Fibroblast of lung (primary cell): Measurements from ENCODE around the gene WDR45B. TPM values are rescaled to one million over a fixed set of nuclear protein-coding genes. Genes with fewer than 3 reads are reported as not detected.

Source experiments
- DNase-seq, 2 donors: peaks; one replicate each; pipeline versions ENCODE4 v3.0.0 to v3.0.0-alpha.2; 2010; ENCODE audit warnings: low read depth in 2 of 2
- H2AFZ ChIP-seq: 2 replicates; pipeline ENCODE4 v1.5.1; 2012; ENCODE audit warnings: low read length, control low read depth, inconsistent platforms
- H3K27ac ChIP-seq: 2 replicates; pipeline ENCODE4 v1.5.1; 2011; ENCODE audit warnings: low read length, control low read depth; ENCODE audit not compliant: insufficient read depth
- H3K27me3 ChIP-seq: 2 replicates; pipeline ENCODE4 v1.5.1; 2011; ENCODE audit warnings: mild to moderate bottlenecking, low read length; ENCODE audit not compliant: control insufficient read depth, insufficient read depth
- H3K36me3 ChIP-seq: 2 replicates; pipeline ENCODE4 v1.5.1; 2011; ENCODE audit warnings: low read length; ENCODE audit not compliant: control insufficient read depth, insufficient read depth
- H3K4me1 ChIP-seq: 2 replicates; pipeline ENCODE4 v1.5.1; 2011; ENCODE audit warnings: low read length; ENCODE audit not compliant: control insufficient read depth, insufficient read depth; ENCODE audit errors: extremely low read depth
- H3K4me2 ChIP-seq: 2 replicates; pipeline ENCODE4 v1.5.1; 2011; ENCODE audit warnings: low read length, control low read depth; ENCODE audit not compliant: insufficient read depth; ENCODE audit errors: extremely low read depth
- H3K4me3 ChIP-seq, 4 experiments: fragments of 200-600 bp in 1 of 4; sonication (generic) in 1 of 4; replicated peaks in 1 of 4; 2 replicates each; pipeline ENCODE4 v1.5.1; 2011 to 2016; ENCODE audit warnings: low read length in 4 of 4, low read depth in 3 of 4, mild to moderate bottlenecking in 3 of 4, control low read depth in 2 of 4, inconsistent platforms in 1 of 4, mixed read lengths in 1 of 4; ENCODE audit not compliant: insufficient read depth in 1 of 4; ENCODE audit errors: control extremely low read depth in 1 of 4
- H3K79me2 ChIP-seq: 2 replicates; pipeline ENCODE4 v1.5.1; 2012; ENCODE audit warnings: mild to moderate bottlenecking, low read length, inconsistent platforms; ENCODE audit not compliant: control insufficient read depth, insufficient read depth
- H3K9ac ChIP-seq: 2 replicates; pipeline ENCODE4 v1.5.1; 2011; ENCODE audit warnings: mild to moderate bottlenecking, low read length, control low read depth; ENCODE audit not compliant: insufficient read depth
- H3K9me3 ChIP-seq: 2 replicates; pipeline ENCODE4 v1.5.1; 2012; ENCODE audit warnings: low read depth, low read length; ENCODE audit not compliant: control insufficient read depth, insufficient read depth
- H4K20me1 ChIP-seq: 2 replicates; pipeline ENCODE4 v1.5.1; 2011; ENCODE audit warnings: low read length; ENCODE audit not compliant: control insufficient read depth, insufficient read depth; ENCODE audit errors: extremely low read depth
- EZH2 ChIP-seq: IDR thresholded peaks from 2 replicates; pipeline ENCODE4 v1.5.1; 2012; ENCODE audit warnings: low read length, control low read depth, mild to moderate bottlenecking; ENCODE audit errors: missing control alignments
- polyA plus RNA-seq, 2 donors: library from polyadenylated mRNA; depleted of rRNA in 1 of 2; stranded (reverse) in 1 of 2; unstranded in 1 of 2; fragments of >200 nt; gene quantifications; 2 replicates each; pipeline ENCODE4 v1.2.1, GENCODE V29; 2011 to 2012; ENCODE audit warnings: missing spikeins in 1 of 2
- total RNA-seq: library from RNA; depleted of rRNA; stranded (reverse); fragments of >200 nt; gene quantifications from 2 replicates; pipeline ENCODE4 v1.2.1, GENCODE V29; 2014
- TF ChIP-seq, protein P1 (sequence below), 2 donors: IDR thresholded peaks in 1 of 2; conservative IDR thresholded peaks in 1 of 2; 1 replicate in 1 of 2; 2 replicates in 1 of 2; pipeline ENCODE4 v1.5.1; 2011 to 2012; ENCODE audit warnings: low read length in 2 of 2, control low read depth in 1 of 2, inconsistent platforms in 1 of 2, low read depth in 1 of 2, mild to moderate bottlenecking in 1 of 2

The WDR45B gene
- total and polyA plus RNA-seq, 2 donors (not counting 1 experiment from before 2014, with no cell fraction given): 66.2 to 95.2 TPM

DNA sequence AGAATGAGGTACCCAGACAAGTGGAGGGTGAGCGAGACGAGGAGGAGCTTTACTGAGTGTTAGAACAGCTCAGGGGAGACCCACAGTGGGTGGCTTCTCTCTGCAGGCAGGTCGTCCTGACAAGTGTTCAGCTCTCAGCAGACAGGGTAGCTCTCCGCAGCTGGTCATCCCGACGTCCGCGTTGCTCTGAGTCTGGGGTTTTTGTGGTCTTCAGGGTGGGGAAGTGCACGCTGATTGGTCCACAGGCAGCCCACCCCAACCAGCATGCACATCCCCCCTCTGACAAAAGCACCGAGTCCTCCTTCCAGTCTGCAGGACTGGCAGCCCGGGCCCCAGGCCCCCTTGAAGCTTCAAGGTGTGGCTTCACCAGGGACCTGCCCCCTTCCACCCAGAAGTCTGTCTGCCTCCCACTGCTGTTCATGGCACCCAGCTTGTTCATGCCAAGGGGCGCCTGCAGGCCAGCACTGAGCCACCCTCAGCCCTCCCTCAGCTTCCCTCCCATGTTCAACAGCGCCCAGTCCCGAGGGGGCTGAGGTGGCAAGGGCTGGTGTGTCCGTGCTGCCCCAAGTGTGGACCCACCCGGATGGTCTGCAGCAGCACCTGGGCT, 19.9 kb upstream of the WDR45B start:
- Histone ChIP-seq H3K4me2 (no peak overlapping the region), H3K36me3 (no peaks in the 10 kb centered on the region), H4K20me1 (no peaks in the 10 kb centered on the region), H2AFZ (no peak overlapping the region), H3K4me1 (no peaks in the 10 kb centered on the region), H3K27ac (no peak overlapping the region), H3K79me2 (no peaks in the 10 kb centered on the region), H3K27me3 (no peaks in the 10 kb centered on the region), H3K9ac (no peak overlapping the region), H3K9me3 (no peaks in the 10 kb centered on the region), H3K4me3 (no peak overlapping the region)
- DNase-seq: no peak
- no peak for TF ChIP-seq EZH2
- TF ChIP-seq, protein P1, sequence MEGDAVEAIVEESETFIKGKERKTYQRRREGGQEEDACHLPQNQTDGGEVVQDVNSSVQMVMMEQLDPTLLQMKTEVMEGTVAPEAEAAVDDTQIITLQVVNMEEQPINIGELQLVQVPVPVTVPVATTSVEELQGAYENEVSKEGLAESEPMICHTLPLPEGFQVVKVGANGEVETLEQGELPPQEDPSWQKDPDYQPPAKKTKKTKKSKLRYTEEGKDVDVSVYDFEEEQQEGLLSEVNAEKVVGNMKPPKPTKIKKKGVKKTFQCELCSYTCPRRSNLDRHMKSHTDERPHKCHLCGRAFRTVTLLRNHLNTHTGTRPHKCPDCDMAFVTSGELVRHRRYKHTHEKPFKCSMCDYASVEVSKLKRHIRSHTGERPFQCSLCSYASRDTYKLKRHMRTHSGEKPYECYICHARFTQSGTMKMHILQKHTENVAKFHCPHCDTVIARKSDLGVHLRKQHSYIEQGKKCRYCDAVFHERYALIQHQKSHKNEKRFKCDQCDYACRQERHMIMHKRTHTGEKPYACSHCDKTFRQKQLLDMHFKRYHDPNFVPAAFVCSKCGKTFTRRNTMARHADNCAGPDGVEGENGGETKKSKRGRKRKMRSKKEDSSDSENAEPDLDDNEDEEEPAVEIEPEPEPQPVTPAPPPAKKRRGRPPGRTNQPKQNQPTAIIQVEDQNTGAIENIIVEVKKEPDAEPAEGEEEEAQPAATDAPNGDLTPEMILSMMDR (conservative IDR thresholded peaks at IDR 0.05 in 1 of 2, IDR thresholded peaks at IDR 0.05 in 1 of 2; ENCODE audit: low read depth in 1 of 2, low read length in 2 of 2): no peak

DNA sequence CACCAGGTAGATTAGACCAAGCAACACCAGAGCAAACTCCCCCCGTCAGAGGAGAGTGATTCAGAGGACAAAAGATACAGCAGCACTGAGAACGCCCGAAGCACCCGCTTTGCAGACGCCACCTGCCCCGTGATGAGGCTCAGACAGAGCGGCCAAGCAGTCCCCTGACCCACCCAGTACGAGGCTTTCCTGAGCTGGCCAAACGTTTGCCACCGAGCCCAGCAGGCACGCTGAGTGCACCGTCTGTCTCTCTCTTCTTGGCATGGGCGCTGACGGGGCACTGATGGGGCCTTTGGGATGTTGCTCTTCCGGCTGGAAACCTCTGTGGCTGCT, 19.4 kb upstream of the WDR45B start:
- Histone ChIP-seq H3K27me3 (no peaks in the 10 kb centered on the region), H3K9ac (no peak overlapping the region), H3K27ac (no peak overlapping the region), H2AFZ (no peak overlapping the region), H3K36me3 (no peaks in the 10 kb centered on the region), H4K20me1 (no peaks in the 10 kb centered on the region), H3K9me3 (no peaks in the 10 kb centered on the region), H3K4me3 (no peak overlapping the region), H3K79me2 (no peaks in the 10 kb centered on the region), H3K4me1 (no peaks in the 10 kb centered on the region), H3K4me2 (no peak overlapping the region)
- no peak for DNase-seq
- TF ChIP-seq, protein P1 (conservative IDR thresholded peaks at IDR 0.05 in 1 of 2, IDR thresholded peaks at IDR 0.05 in 1 of 2; ENCODE audit: low read depth in 1 of 2, low read length in 2 of 2): no peak
- no peak for TF ChIP-seq EZH2

DNA sequence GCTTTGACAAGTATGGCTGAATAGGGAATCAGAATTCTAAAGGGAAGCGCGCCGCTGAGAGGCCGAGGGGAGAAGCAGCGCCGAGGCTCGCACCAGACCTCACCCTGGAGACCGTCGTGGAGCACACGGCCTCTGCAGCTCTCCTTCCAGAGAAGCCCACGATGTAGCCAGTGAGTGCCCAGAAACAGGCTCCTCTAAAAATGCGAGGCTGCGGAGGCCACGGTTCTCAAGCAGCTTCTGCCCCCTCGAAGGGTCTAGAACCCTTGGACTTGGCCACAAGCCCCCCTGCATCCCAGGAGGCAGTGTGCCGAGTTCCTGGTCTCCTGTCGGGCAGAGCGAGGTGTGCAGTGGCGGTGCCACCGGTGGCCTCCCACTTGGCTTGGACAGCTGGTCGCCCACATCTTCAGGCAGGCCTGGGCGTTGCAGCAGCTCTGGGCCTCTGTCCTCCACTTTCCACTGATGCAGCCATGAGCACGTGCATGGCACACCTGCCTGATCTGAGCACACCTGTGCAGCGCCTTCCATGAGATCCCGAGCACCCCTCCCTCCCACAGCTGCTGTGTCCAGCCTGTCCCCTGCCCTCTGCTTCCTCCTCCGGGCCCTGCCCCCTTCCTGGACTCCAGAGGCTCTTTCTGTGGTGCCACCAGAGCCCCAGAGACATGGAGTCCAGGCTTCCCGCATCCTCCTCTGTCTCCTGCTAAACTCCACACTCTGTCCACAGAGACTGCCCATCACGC, 18.9 kb upstream of the WDR45B start:
- H3K36me3 ChIP-seq: no peaks in the 10 kb centered on the region
- no peaks in the 10 kb centered on the region for H4K20me1 ChIP-seq
- TF ChIP-seq, protein P1 (conservative IDR thresholded peaks at IDR 0.05 in 1 of 2, IDR thresholded peaks at IDR 0.05 in 1 of 2; ENCODE audit: low read depth in 1 of 2, low read length in 2 of 2): no peak
- H3K27me3 ChIP-seq: no peaks in the 10 kb centered on the region
- no peaks in the 10 kb centered on the region for H3K9me3 ChIP-seq
- H3K4me1 ChIP-seq: no peaks in the 10 kb centered on the region
- no peak overlapping the region for H3K27ac ChIP-seq
- H3K79me2 ChIP-seq: no peaks in the 10 kb centered on the region
- H3K9ac ChIP-seq: no peak overlapping the region
- no peak for DNase-seq
- no peak overlapping the region for H3K4me2 ChIP-seq
- no peak overlapping the region for H3K4me3 ChIP-seq
- H2AFZ ChIP-seq: no peak overlapping the region
